ENCODE results near the gene GYS1. TPM values are rescaled to one million over a fixed set of nuclear protein-coding genes. Genes with fewer than 3 reads are reported as not detected.

GYS1 gene
- total RNA-seq, 1 donor = 44.5 TPM

DNA sequence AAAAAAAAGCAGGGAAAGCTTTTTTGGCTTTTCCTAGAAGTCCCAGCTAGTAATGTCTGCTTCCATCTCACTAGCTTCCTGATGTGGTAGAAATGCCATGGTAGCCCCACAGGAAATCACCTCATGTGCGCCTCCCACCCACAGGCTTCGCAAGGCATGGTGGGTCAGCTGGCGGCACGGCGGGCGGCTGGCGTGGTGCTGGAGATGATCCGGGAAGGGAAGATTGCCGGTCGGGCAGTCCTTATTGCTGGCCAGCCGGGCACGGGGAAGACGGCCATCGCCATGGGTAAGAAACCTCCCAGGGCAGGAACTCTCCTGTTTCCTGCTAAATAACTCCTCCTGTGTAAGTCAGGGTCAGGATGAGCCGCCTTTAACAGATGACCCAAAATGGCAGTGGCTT is 11.0 kb upstream of the GYS1 start:
- Histone ChIP-seq H3K4me3 (ENCODE audit: insufficient read depth, low read length) (no peak overlapping the region), H3K79me2 (ENCODE audit: insufficient read depth, low read length) (peaks cover 13% of the 10 kb centered on the region), H2AFZ (ENCODE audit: low read length) (no peak overlapping the region), H3K27me3 (ENCODE audit: insufficient read depth, low read length) (no peaks in the 10 kb centered on the region), H3K27ac (ENCODE audit: low read depth, low read length) (no peak overlapping the region), H3K4me1 (ENCODE audit: insufficient read depth, low read length) (no peaks in the 10 kb centered on the region), H4K20me1 (ENCODE audit: insufficient read depth, low read length) (peaks cover 9% of the 10 kb centered on the region), H3K36me3 (ENCODE audit: insufficient read depth, low read length) (peaks cover 52% of the 10 kb centered on the region), H3K4me2 (ENCODE audit: insufficient read depth, low read length) (no peak overlapping the region), H3K9me3 (ENCODE audit: low read depth, low read length) (no peaks in the 10 kb centered on the region)
- peak; percentile 13 for DNase-seq (ENCODE audit: insufficient read length, low spot score, missing footprints)
- TF ChIP-seq, protein P1, sequence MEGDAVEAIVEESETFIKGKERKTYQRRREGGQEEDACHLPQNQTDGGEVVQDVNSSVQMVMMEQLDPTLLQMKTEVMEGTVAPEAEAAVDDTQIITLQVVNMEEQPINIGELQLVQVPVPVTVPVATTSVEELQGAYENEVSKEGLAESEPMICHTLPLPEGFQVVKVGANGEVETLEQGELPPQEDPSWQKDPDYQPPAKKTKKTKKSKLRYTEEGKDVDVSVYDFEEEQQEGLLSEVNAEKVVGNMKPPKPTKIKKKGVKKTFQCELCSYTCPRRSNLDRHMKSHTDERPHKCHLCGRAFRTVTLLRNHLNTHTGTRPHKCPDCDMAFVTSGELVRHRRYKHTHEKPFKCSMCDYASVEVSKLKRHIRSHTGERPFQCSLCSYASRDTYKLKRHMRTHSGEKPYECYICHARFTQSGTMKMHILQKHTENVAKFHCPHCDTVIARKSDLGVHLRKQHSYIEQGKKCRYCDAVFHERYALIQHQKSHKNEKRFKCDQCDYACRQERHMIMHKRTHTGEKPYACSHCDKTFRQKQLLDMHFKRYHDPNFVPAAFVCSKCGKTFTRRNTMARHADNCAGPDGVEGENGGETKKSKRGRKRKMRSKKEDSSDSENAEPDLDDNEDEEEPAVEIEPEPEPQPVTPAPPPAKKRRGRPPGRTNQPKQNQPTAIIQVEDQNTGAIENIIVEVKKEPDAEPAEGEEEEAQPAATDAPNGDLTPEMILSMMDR (IDR thresholded peaks at IDR 0.05; ENCODE audit: extremely low read depth, low read depth, low read length) = no peak

DNA sequence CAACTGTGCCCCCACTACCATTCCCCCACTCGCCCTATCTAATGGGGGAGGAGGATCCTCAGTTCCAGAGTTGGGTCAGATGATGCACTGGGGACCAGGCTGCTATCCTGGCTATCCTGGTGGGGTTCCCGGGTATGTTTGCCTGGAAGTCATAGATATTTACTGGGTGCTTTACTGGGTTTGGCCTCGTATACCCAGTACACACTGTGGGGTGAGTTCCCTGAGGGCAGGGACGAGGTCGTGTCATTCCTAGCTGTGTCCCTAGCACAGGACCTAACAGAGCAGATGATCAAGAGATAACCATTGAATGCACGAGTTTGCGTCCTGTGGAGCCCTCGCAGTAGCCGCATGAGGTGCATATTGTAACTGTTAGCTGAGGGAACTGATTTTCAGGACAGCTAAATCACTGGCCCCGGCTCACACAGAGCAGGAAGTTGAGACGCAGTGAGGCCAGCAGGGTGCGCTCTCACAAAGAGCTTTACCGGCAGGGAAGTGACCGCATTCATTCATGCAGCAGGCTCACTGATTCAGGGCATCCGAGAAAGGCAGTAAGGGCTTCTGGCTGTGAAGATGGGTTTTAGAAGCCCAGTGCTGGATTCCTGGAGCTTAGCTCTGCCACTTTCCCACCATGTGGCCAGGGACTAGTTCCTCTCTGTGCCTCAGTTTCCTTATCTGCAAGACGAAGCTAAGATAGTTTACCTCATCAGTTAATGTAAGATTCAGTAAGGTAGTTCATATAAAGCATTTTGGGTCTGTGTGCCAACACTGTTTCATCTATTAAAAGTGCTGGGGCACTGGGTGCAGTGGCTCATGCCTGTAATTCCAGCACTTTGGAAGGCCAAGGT is 6.6 kb upstream of the GYS1 start:
- H2AFZ ChIP-seq (ENCODE audit: low read length) = no peak overlapping the region
- H3K27ac ChIP-seq (ENCODE audit: low read depth, low read length) = no peak overlapping the region
- peaks cover 50% of the 10 kb centered on the region for H3K79me2 ChIP-seq (ENCODE audit: insufficient read depth, low read length)
- DNase-seq (ENCODE audit: insufficient read length, low spot score, missing footprints) = peak; percentile 93
- H3K4me1 ChIP-seq (ENCODE audit: insufficient read depth, low read length) = peaks cover 4% of the 10 kb centered on the region
- H3K4me2 ChIP-seq (ENCODE audit: insufficient read depth, low read length) = no peak overlapping the region
- TF ChIP-seq, protein P1 (IDR thresholded peaks at IDR 0.05; ENCODE audit: extremely low read depth, low read depth, low read length) = peak; percentile 87
- peaks cover 20% of the 10 kb centered on the region for H4K20me1 ChIP-seq (ENCODE audit: insufficient read depth, low read length)
- peaks cover 26% of the 10 kb centered on the region for H3K36me3 ChIP-seq (ENCODE audit: insufficient read depth, low read length)
- H3K9me3 ChIP-seq (ENCODE audit: low read depth, low read length) = no peaks in the 10 kb centered on the region
- no peak overlapping the region for H3K4me3 ChIP-seq (ENCODE audit: insufficient read depth, low read length)
- H3K27me3 ChIP-seq (ENCODE audit: insufficient read depth, low read length) = no peaks in the 10 kb centered on the region

DNA sequence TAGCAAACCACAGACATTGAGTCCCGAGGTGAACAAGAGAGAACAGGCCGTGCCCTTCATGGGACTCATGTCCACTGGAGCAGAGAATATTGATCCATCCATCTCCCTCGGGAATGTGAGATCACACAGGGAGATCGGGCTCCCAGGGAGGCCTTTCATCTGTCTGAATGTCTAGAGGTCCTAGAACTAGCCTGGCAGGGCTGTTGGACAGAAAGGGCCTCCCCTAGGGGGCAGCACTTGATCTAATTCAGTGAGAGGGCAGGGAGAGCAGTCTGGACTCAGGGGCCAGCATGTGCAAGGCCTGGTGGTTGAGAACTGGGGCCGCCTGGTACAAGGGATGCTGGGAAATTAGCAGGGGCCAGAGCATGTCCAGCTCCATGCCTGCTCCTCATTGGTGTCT is 4.9 kb upstream of the GYS1 start:
- peaks cover 62% of the 10 kb centered on the region for H3K79me2 ChIP-seq (ENCODE audit: insufficient read depth, low read length)
- no peak overlapping the region for H2AFZ ChIP-seq (ENCODE audit: low read length)
- H3K27me3 ChIP-seq (ENCODE audit: insufficient read depth, low read length) = no peaks in the 10 kb centered on the region
- peak; percentile 93 for DNase-seq (ENCODE audit: insufficient read length, low spot score, missing footprints)
- H4K20me1 ChIP-seq (ENCODE audit: insufficient read depth, low read length) = peaks cover 20% of the 10 kb centered on the region
- H3K36me3 ChIP-seq (ENCODE audit: insufficient read depth, low read length) = peaks cover 12% of the 10 kb centered on the region
- no peak overlapping the region for H3K4me3 ChIP-seq (ENCODE audit: insufficient read depth, low read length)
- H3K27ac ChIP-seq (ENCODE audit: low read depth, low read length) = no peak overlapping the region
- TF ChIP-seq, protein P1 (IDR thresholded peaks at IDR 0.05; ENCODE audit: extremely low read depth, low read depth, low read length) = peak; percentile 72
- H3K4me1 ChIP-seq (ENCODE audit: insufficient read depth, low read length) = peaks cover 13% of the 10 kb centered on the region
- no peak overlapping the region for H3K4me2 ChIP-seq (ENCODE audit: insufficient read depth, low read length)
- H3K9me3 ChIP-seq (ENCODE audit: low read depth, low read length) = no peaks in the 10 kb centered on the region

DNA sequence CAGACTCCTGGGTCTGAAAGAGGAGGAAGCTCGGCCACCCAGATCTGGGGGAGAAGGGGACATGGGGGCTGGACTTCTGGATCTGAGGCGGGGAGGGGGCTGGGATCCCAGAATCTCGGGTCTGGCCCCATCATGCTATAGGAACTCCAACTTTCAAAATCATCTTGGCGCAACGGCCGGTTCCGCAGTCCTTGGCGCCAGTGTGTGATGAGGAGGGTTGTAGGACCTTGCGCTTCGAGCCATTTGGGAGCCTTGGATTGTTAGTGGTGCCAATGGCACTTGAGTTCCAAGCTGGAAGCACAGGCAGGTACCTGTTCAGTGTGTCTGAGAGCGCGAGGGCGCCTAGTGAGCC is 902 bp upstream of the GYS1 start:
- TF ChIP-seq, protein P1 (IDR thresholded peaks at IDR 0.05; ENCODE audit: extremely low read depth, low read depth, low read length) = no peak

More for the DNA sequence above, 902 bp upstream of the GYS1 start:
- Histone ChIP-seq H3K4me2 (ENCODE audit: insufficient read depth, low read length) (peak overlapping the region; percentile 99), H4K20me1 (ENCODE audit: insufficient read depth, low read length) (peaks cover 22% of the 10 kb centered on the region), H3K4me3 (ENCODE audit: insufficient read depth, low read length) (peak overlapping the region; percentile 89), H3K9me3 (ENCODE audit: low read depth, low read length) (no peaks in the 10 kb centered on the region), H3K36me3 (ENCODE audit: insufficient read depth, low read length) (no peaks in the 10 kb centered on the region), H3K4me1 (ENCODE audit: insufficient read depth, low read length) (peaks cover 29% of the 10 kb centered on the region), H3K27me3 (ENCODE audit: insufficient read depth, low read length) (no peaks in the 10 kb centered on the region), H3K27ac (ENCODE audit: low read depth, low read length) (peak overlapping the region; percentile 74), H2AFZ (ENCODE audit: low read length) (peak overlapping the region; percentile 81), H3K79me2 (ENCODE audit: insufficient read depth, low read length) (peaks cover 83% of the 10 kb centered on the region)
- peak; percentile 17 for DNase-seq (ENCODE audit: insufficient read length, low spot score, missing footprints)
